Measurements from ENCODE around the gene YIPF4.
"Not testable (repeated sequence)": the region's sequence is repeated elsewhere in the genome, so short reads cannot be mapped to it uniquely, and the experiment has no call there.

Gene YIPF4

DNA sequence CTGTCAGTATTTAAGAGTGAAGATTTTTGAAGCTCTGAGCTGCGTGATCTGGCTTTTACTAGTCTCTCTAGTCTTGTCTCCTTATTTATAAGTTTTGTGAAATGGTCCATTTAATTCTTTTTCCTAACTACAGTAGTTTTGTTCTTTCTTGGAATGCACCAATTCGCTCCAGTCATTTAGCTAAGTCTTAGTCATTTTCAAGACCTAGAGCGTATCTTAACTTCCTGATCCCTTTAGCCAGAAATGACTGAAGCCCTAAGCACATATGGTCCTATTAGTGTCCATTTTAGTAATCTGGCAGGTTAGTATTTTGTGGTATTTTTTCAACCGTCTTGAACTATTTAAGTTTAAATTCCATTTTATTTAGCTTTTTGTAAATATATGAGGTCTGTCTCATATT is 82.7 kb downstream of the YIPF4 start:
- DNase-seq (ENCODE audit: insufficient read length, low spot score) (no peak), FAIRE-seq (no peak)

DNA sequence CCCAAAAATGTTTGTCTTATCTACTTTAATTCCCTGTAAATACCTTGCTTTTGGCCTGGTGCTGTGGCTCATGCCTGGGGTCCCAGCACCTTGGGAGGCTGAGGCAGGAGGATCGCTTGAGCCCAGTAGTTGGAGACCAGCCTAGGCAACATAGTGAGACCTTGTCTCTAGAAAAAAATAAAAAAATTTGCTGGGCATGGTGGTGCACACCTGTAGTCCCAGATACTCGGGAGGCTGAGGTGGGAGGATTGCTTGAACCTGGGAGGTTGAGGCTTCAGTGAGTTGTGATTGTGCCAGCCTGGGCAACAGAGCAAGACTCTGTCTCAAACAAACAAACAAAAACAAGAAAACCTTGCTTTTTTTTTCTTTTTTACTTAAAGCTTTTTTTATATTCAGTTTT is 85.3 kb downstream of the YIPF4 start:
- DNase-seq (ENCODE audit: insufficient read length, low spot score); FAIRE-seq: not testable (repeated sequence)

More for the DNA sequence above, 82.7 kb downstream of the YIPF4 start:
- TF ChIP-seq, protein P1, sequence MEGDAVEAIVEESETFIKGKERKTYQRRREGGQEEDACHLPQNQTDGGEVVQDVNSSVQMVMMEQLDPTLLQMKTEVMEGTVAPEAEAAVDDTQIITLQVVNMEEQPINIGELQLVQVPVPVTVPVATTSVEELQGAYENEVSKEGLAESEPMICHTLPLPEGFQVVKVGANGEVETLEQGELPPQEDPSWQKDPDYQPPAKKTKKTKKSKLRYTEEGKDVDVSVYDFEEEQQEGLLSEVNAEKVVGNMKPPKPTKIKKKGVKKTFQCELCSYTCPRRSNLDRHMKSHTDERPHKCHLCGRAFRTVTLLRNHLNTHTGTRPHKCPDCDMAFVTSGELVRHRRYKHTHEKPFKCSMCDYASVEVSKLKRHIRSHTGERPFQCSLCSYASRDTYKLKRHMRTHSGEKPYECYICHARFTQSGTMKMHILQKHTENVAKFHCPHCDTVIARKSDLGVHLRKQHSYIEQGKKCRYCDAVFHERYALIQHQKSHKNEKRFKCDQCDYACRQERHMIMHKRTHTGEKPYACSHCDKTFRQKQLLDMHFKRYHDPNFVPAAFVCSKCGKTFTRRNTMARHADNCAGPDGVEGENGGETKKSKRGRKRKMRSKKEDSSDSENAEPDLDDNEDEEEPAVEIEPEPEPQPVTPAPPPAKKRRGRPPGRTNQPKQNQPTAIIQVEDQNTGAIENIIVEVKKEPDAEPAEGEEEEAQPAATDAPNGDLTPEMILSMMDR (IDR thresholded peaks at IDR 0.05; ENCODE audit: insufficient read depth, missing control alignments), result no peak

DNA sequence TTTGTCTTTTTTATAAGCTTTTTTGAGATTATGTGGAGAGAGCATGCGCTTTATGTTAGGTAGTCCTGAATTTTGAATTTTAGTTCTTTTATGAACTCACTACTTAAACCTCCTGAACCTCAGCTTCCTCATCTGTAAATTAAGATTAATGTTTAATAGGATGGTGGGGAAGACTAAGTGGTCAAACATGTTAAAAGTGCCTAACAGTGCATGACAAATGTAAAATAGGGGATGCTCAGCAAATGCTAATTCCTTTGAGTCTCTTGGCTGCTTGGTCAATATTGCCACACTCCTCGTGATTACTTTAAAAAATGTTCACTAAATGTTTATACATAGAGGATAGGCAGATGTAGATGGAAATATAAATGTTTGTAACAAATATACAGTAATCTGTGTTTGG is 85.9 kb downstream of the YIPF4 start:
- DNase-seq (ENCODE audit: insufficient read length, low spot score) (no peak), FAIRE-seq (no peak)
- TF ChIP-seq, protein P1 (IDR thresholded peaks at IDR 0.05; ENCODE audit: insufficient read depth, missing control alignments), result no peak

DNA sequence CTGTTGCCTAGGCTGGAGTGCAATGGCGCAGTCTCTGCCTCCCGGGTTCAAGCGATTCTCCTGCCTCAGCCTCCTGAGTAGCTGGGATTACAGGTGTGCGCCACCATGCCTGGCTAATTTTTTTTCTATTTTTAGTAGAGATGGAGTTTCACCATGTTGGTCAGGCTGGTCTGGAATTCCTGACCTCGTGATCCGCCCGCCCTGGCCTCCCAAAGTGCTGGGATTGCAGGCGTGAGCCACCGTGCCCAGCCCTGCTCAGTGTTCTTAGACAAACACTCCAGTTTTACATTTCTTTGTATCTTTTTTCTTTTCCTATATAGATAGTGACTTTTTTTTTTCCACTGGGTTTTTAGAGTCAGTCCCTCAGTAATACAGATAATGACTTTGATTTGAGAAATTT is 86.6 kb downstream of the YIPF4 start:
- not testable (repeated sequence) for DNase-seq (ENCODE audit: insufficient read length, low spot score); FAIRE-seq

- FAIRE-seq; DNase-seq (ENCODE audit: insufficient read length, low spot score): not testable (repeated sequence)
These were observed 88.0 kb downstream of the YIPF4 start for GRCh38 chr2:32365679-32366078.
